Stomach smooth muscle (tissue), 2 donors: ENCODE results near the gene SVEP1.

ENCODE experiments used
- H3K27ac ChIP-seq: one replicate; pipeline ENCODE4 v1.7.0; 2013; ENCODE audit warnings: mild to moderate bottlenecking, low read length, inconsistent platforms
- H3K27me3 ChIP-seq, 2 donors: one replicate each; pipeline ENCODE4 v1.7.0; 2013; ENCODE audit warnings: low read length in 2 of 2; ENCODE audit not compliant: insufficient read depth in 2 of 2, control insufficient read depth in 1 of 2
- H3K36me3 ChIP-seq, 2 donors: one replicate each; pipeline ENCODE4 v1.7.0; 2013; ENCODE audit warnings: low read length in 2 of 2; ENCODE audit not compliant: control insufficient read depth in 2 of 2, insufficient read depth in 2 of 2
- H3K4me1 ChIP-seq: one replicate; pipeline ENCODE4 v1.7.0; 2013; ENCODE audit warnings: low read length; ENCODE audit not compliant: control insufficient read depth, insufficient read depth
- H3K4me3 ChIP-seq, 2 donors: one replicate each; pipeline ENCODE4 v1.7.0; 2013; ENCODE audit warnings: low read length in 2 of 2
- H3K9ac ChIP-seq, 2 donors: one replicate each; pipeline ENCODE4 v1.7.0; 2013; ENCODE audit warnings: low read length in 2 of 2, mild to moderate bottlenecking in 1 of 2
- H3K9me3 ChIP-seq, 2 donors: one replicate each; pipeline ENCODE4 v1.7.0; 2013; ENCODE audit warnings: low read length in 2 of 2; ENCODE audit not compliant: control insufficient read depth in 2 of 2
- donor health status: healthy.
- donor health status: Pancreatic carcinoma.

SVEP1 gene

GRCh38 chr9:110604171-110604601 is 24.6 kb upstream of the SVEP1 start:
- no peaks in the 10 kb centered on the region for H3K27me3 ChIP-seq
- H3K4me3 ChIP-seq = no peak overlapping the region
- H3K4me1 ChIP-seq = no peaks in the 10 kb centered on the region
- no peak overlapping the region for H3K9ac ChIP-seq
- H3K36me3 ChIP-seq = no peaks in the 10 kb centered on the region
- H3K27ac ChIP-seq = no peak overlapping the region
- no peaks in the 10 kb centered on the region for H3K9me3 ChIP-seq

GRCh38 chr9:110602281-110602680 is 22.7 kb upstream of the SVEP1 start:
- H3K36me3 ChIP-seq = no peaks in the 10 kb centered on the region
- H3K4me3 ChIP-seq = no peak overlapping the region
- no peak overlapping the region for H3K27ac ChIP-seq
- no peaks in the 10 kb centered on the region for H3K4me1 ChIP-seq
- no peaks in the 10 kb centered on the region for H3K9me3 ChIP-seq
- no peak overlapping the region for H3K9ac ChIP-seq
- H3K27me3 ChIP-seq = no peaks in the 10 kb centered on the region

GRCh38 chr9:110601098-110601497 is 21.6 kb upstream of the SVEP1 start:
- Histone ChIP-seq H3K4me1 (no peaks in the 10 kb centered on the region), H3K36me3 (no peaks in the 10 kb centered on the region), H3K4me3 (no peak overlapping the region), H3K27ac (no peak overlapping the region), H3K27me3 (no peaks in the 10 kb centered on the region), H3K9me3 (no peaks in the 10 kb centered on the region), H3K9ac (no peak overlapping the region)

GRCh38 chr9:110599468-110599867 is 19.9 kb upstream of the SVEP1 start:
- Histone ChIP-seq H3K27ac (no peak overlapping the region), H3K9ac (no peak overlapping the region), H3K4me1 (no peaks in the 10 kb centered on the region), H3K27me3 (no peaks in the 10 kb centered on the region), H3K4me3 (no peak overlapping the region), H3K9me3 (no peaks in the 10 kb centered on the region), H3K36me3 (no peaks in the 10 kb centered on the region)

GRCh38 chr9:110592044-110592830 is 12.7 kb upstream of the SVEP1 start:
- Histone ChIP-seq H3K9ac (no peak overlapping the region), H3K27ac (no peak overlapping the region), H3K27me3 (no peaks in the 10 kb centered on the region), H3K4me1 (no peaks in the 10 kb centered on the region), H3K4me3 (no peak overlapping the region), H3K9me3 (no peaks in the 10 kb centered on the region), H3K36me3 (no peaks in the 10 kb centered on the region)

- no peaks in the 10 kb centered on the region for H3K27me3 ChIP-seq
- no peak overlapping the region for H3K9ac ChIP-seq
- no peak overlapping the region for H3K4me3 ChIP-seq
- no peaks in the 10 kb centered on the region for H3K4me1 ChIP-seq
- H3K36me3 ChIP-seq = no peaks in the 10 kb centered on the region
- H3K27ac ChIP-seq = no peak overlapping the region
- H3K9me3 ChIP-seq = no peaks in the 10 kb centered on the region
These were observed 12.0 kb upstream of the SVEP1 start for GRCh38 chr9:110591526-110591925.

- H3K27me3 ChIP-seq = no peaks in the 10 kb centered on the region
- no peak overlapping the region for H3K27ac ChIP-seq
- H3K9me3 ChIP-seq = no peaks in the 10 kb centered on the region
- no peak overlapping the region for H3K9ac ChIP-seq
- H3K4me1 ChIP-seq = no peaks in the 10 kb centered on the region
- H3K4me3 ChIP-seq = no peak overlapping the region
- no peaks in the 10 kb centered on the region for H3K36me3 ChIP-seq
These were observed 11.3 kb upstream of the SVEP1 start for GRCh38 chr9:110590816-110591215.

- no peaks in the 10 kb centered on the region for H3K4me1 ChIP-seq
- no peak overlapping the region for H3K4me3 ChIP-seq
These were observed 8.8 kb upstream of the SVEP1 start for GRCh38 chr9:110588296-110588695.

GRCh38 chr9:110583237-110583636 is 3.7 kb upstream of the SVEP1 start:
- Histone ChIP-seq H3K4me3 (no peak overlapping the region), H3K36me3 (no peaks in the 10 kb centered on the region), H3K27me3 (peaks cover 11 to 15% of the 10 kb centered on the region in 2 donors), H3K9ac (no peak overlapping the region), H3K9me3 (no peaks in the 10 kb centered on the region), H3K4me1 (peaks cover 10% of the 10 kb centered on the region), H3K27ac (no peak overlapping the region)

More at GRCh38 chr9:110588296-110588695, 8.8 kb upstream of the SVEP1 start:
- Histone ChIP-seq H3K9ac (no peak overlapping the region), H3K36me3 (no peaks in the 10 kb centered on the region), H3K9me3 (no peaks in the 10 kb centered on the region), H3K27me3 (no peaks in the 10 kb centered on the region), H3K27ac (no peak overlapping the region)

- no peak overlapping the region for H3K4me3 ChIP-seq
- H3K27me3 ChIP-seq = peaks cover 11 to 15% of the 10 kb centered on the region in 2 donors
- H3K9me3 ChIP-seq = no peaks in the 10 kb centered on the region
- no peak overlapping the region for H3K9ac ChIP-seq
- H3K36me3 ChIP-seq = no peaks in the 10 kb centered on the region
- no peak overlapping the region for H3K27ac ChIP-seq
- H3K4me1 ChIP-seq = peaks cover 10% of the 10 kb centered on the region
These were observed 2.6 kb upstream of the SVEP1 start for GRCh38 chr9:110582156-110582555.

- Histone ChIP-seq H3K27ac (no peak overlapping the region), H3K4me1 (peaks cover 10% of the 10 kb centered on the region), H3K36me3 (no peaks in the 10 kb centered on the region), H3K9me3 (no peaks in the 10 kb centered on the region), H3K9ac (no peak overlapping the region), H3K27me3 (peaks cover 11 to 15% of the 10 kb centered on the region in 2 donors), H3K4me3 (no peak overlapping the region)
These were observed 1.3 kb upstream of the SVEP1 start for GRCh38 chr9:110580850-110581249.
